Measurements from ENCODE around the gene KIAA0825. TPM values are rescaled to one million over a fixed set of nuclear protein-coding genes. Genes with fewer than 3 reads are reported as not detected.

Gene KIAA0825
- total RNA-seq, 1 donor from 2014 or later = 2.0 TPM

DNA sequence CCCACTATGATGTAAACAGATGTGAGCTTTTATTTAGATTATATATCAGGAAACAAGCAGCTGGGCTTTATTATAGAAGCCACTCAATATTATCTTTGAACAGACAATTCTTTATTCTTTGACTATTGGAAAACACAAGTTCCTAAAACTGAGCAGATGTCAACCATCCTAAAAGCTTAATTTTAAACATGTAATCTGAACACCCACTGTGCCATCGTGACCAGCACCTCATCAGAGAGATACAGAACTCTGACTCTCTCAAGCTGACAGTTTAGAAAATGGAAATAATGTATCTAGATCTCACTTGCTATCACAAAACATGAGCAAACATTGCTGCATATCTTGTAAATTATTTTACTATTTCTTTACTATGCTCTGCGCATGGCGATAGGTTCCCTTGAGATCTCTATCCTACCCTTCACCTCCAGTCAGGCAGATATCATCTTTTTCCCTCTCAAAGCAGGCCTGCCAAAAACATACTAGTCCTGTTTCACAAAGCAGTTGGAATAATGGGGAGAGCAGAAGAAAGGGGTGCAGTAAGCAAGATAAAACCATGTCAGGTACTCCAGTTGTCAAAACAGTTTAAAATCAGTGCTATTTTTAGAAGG is 151.0 kb downstream of the KIAA0825 start:
- TF ChIP-seq, protein P1, sequence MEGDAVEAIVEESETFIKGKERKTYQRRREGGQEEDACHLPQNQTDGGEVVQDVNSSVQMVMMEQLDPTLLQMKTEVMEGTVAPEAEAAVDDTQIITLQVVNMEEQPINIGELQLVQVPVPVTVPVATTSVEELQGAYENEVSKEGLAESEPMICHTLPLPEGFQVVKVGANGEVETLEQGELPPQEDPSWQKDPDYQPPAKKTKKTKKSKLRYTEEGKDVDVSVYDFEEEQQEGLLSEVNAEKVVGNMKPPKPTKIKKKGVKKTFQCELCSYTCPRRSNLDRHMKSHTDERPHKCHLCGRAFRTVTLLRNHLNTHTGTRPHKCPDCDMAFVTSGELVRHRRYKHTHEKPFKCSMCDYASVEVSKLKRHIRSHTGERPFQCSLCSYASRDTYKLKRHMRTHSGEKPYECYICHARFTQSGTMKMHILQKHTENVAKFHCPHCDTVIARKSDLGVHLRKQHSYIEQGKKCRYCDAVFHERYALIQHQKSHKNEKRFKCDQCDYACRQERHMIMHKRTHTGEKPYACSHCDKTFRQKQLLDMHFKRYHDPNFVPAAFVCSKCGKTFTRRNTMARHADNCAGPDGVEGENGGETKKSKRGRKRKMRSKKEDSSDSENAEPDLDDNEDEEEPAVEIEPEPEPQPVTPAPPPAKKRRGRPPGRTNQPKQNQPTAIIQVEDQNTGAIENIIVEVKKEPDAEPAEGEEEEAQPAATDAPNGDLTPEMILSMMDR (IDR thresholded peaks at IDR 0.05; ENCODE audit: unreplicated experiment) = no peak
- no peak overlapping the region for H3K4me3 Mint-ChIP-seq (ENCODE audit: unreplicated experiment)
- no peak for DNase-seq (ENCODE audit: low spot score)
- H3K9me3 Mint-ChIP-seq (ENCODE audit: unreplicated experiment) = no peaks in the 10 kb centered on the region
- H3K27ac Mint-ChIP-seq (ENCODE audit: unreplicated experiment) = no peak overlapping the region
- no peaks in the 10 kb centered on the region for H3K4me1 Mint-ChIP-seq (ENCODE audit: unreplicated experiment)
- no peaks in the 10 kb centered on the region for H3K36me3 Mint-ChIP-seq (ENCODE audit: low read depth, unreplicated experiment)
- H3K27me3 Mint-ChIP-seq (ENCODE audit: unreplicated experiment) = no peaks in the 10 kb centered on the region

DNA sequence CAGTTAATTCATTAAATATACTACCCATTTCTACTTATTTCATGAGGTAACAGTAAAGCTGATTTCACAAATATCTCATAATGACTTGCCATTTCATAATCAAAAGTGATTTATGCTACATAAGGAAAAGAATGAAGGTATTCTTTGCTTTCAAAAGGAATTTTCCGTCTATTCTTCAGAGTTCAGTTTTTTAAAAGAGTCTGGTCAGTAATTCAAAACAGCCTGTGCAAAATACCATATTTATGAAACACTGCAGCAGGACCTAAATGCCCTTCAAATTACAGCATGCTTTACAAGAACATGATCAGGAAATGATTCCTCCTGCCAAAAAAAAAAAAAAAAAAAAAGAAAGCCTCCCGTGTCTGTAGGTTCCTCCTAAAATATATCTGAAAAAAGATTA is 154.7 kb downstream of the KIAA0825 start:
- Mint-ChIP-seq H3K27ac (ENCODE audit: unreplicated experiment) (no peak overlapping the region), H3K27me3 (ENCODE audit: unreplicated experiment) (no peaks in the 10 kb centered on the region), H3K4me3 (ENCODE audit: unreplicated experiment) (no peak overlapping the region), H3K4me1 (ENCODE audit: unreplicated experiment) (no peaks in the 10 kb centered on the region), H3K9me3 (ENCODE audit: unreplicated experiment) (no peaks in the 10 kb centered on the region), H3K36me3 (ENCODE audit: low read depth, unreplicated experiment) (no peaks in the 10 kb centered on the region)
- TF ChIP-seq, protein P1 (IDR thresholded peaks at IDR 0.05; ENCODE audit: unreplicated experiment) = no peak
- DNase-seq (ENCODE audit: low spot score) = no peak

DNA sequence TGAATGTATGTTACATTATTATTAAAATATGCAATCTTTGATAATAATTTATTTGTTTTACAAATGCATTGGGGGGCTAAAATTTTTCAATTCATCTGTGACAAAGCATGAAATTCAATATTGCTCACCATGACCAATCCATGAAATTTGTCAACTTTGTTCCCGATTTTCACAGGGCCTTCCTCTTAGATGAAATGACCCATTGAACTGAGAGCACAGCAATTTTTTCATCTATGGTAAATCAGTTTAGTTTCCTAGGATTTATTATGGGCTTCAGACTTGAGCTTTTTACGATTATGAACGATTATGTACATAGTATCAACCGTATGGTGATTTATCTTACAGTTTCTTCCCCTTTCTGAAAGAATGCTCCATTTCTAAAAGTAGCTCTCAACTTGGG is 157.3 kb downstream of the KIAA0825 start:
- DNase-seq (ENCODE audit: low spot score) = no peak
- TF ChIP-seq, protein P1 (IDR thresholded peaks at IDR 0.05; ENCODE audit: unreplicated experiment) = no peak
- Mint-ChIP-seq H3K4me3 (ENCODE audit: unreplicated experiment) (no peak overlapping the region), H3K27ac (ENCODE audit: unreplicated experiment) (no peak overlapping the region), H3K4me1 (ENCODE audit: unreplicated experiment) (no peaks in the 10 kb centered on the region), H3K27me3 (ENCODE audit: unreplicated experiment) (no peaks in the 10 kb centered on the region), H3K36me3 (ENCODE audit: low read depth, unreplicated experiment) (no peaks in the 10 kb centered on the region), H3K9me3 (ENCODE audit: unreplicated experiment) (no peaks in the 10 kb centered on the region)

DNA sequence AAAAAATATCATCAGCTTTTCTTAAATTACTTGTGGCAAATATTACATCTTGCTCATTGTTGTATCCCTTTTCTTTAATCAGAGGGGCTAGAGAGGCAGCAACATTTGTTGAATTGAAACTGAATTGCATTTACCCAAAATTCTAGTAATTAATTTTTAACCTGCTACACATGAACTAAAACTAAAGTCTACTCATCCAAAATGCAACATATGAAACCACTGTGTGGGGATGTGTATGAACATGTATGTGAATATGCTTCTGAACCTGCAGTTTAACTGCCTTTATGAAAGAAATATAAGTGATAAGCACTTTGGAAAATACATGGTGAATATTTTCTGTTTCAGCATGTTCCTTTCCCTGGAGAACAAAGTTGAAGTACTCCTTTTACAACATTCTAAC is 158.5 kb downstream of the KIAA0825 start:
- Mint-ChIP-seq H3K27ac (ENCODE audit: unreplicated experiment) (no peak overlapping the region), H3K4me1 (ENCODE audit: unreplicated experiment) (no peaks in the 10 kb centered on the region), H3K36me3 (ENCODE audit: low read depth, unreplicated experiment) (no peaks in the 10 kb centered on the region), H3K27me3 (ENCODE audit: unreplicated experiment) (no peaks in the 10 kb centered on the region), H3K9me3 (ENCODE audit: unreplicated experiment) (no peaks in the 10 kb centered on the region), H3K4me3 (ENCODE audit: unreplicated experiment) (no peak overlapping the region)
- TF ChIP-seq, protein P1 (IDR thresholded peaks at IDR 0.05; ENCODE audit: unreplicated experiment) = no peak
- no peak for DNase-seq (ENCODE audit: low spot score)

DNA sequence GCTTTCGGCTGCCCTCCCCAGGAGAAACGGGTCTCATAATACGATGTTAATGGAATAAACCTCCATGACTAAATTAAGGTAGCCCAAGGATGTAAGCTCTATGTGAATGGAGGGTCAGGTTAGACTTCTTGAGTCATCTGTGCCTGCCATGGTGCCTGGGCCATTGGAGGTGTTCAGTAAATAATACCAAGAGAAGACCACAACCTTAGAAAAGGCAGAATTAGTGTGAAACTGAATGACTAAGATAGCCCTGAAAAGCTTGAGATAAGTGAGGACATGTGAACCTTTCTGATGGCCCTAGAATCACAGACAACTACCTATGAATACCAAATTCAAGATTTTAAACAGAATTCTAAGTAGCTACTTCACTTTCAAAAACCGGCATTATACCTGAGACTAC is 160.6 kb downstream of the KIAA0825 start:
- TF ChIP-seq, protein P1 (IDR thresholded peaks at IDR 0.05; ENCODE audit: unreplicated experiment) = no peak
- Mint-ChIP-seq H3K4me3 (ENCODE audit: unreplicated experiment) (no peak overlapping the region), H3K9me3 (ENCODE audit: unreplicated experiment) (no peaks in the 10 kb centered on the region), H3K27me3 (ENCODE audit: unreplicated experiment) (no peaks in the 10 kb centered on the region), H3K4me1 (ENCODE audit: unreplicated experiment) (no peaks in the 10 kb centered on the region), H3K36me3 (ENCODE audit: low read depth, unreplicated experiment) (no peaks in the 10 kb centered on the region), H3K27ac (ENCODE audit: unreplicated experiment) (no peak overlapping the region)
- no peak for DNase-seq (ENCODE audit: low spot score)
